ENCODE data around the gene CLIC6. TPM values are rescaled to one million over a fixed set of nuclear protein-coding genes. Genes with fewer than 3 reads are reported as not detected.

CLIC6 gene
- total and polyA plus RNA-seq, 2 of the 4 experiments (the other 2 are of a cell fraction) = not detected

DNA sequence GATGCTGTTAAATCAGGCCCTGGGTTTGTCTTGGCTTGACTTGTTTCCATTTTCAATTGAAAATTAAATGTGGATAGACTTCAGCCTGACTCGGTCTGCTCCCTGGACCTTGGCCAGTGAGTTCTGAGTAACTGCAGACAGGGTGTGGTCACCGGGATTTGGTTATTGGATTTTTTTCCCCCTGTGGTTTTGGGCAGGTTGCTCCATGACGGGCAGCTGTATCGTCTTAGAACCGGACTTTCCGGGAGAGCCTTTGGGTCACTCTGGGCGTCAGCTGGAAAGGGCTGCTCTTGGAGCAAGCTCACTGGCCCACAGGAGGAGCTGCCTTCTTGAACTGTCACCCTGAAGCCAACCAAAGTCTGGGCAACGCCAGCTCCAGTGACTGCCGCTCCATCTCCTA lies 75.0 kb downstream of the CLIC6 start:
- ChIA-PET CTCF (interaction anchor here (2.8 kb wide), 1 partner anchor 1096 kb away, joined by 11 read pairs; no protein-coding TSS in a partner anchor), POLR2A (ENCODE audit: unreplicated experiment) (no interaction called here)
- intact Hi-C loops (cut with micrococcal nuclease) = loop anchor here (2.0 to 10.0 kb wide), 3 partner anchors 301 to 901 kb away; partner anchors contain the start of gene RUNX1
- Histone ChIP-seq H2BK120ac (ENCODE audit: low read depth, low read length) (peak overlapping the region; percentile 33; the same call in 1 of the 2 replicates), H3K27me3 (ENCODE audit: control insufficient read depth, insufficient read depth, low read length) (peaks cover 5% of the 10 kb centered on the region; the same call in 1 of the 2 replicates), H2AK5ac (ENCODE audit: low read depth, low read length) (peak overlapping the region; percentile 89), H4K20me1 (ENCODE audit: insufficient read depth, low read length) (no peaks in the 10 kb centered on the region), H3K18ac (ENCODE audit: low read depth, low read length) (no peak overlapping the region), H4K8ac (ENCODE audit: low read depth in 2 of 2, low read length in 2 of 2) (no peak overlapping the region), H3K4me2 (ENCODE audit: low read depth, low read length) (no peak overlapping the region), H3K4me3 (ENCODE audit: insufficient read depth, low read depth, low read length) (no peak overlapping the region), H3K9me1 (ENCODE audit: insufficient read depth, low read length) (peaks cover 4% of the 10 kb centered on the region), H3K79me1 (ENCODE audit: low read depth in 1 of 2, low read length in 2 of 2) (peaks cover 0 to 10% of the 10 kb centered on the region in 2 experiments; a peak in 2 of 4 replicates), H3K14ac (replicated peaks; ENCODE audit: low read depth, low read length) (peak overlapping the region; percentile 78; the same call in 1 of the 2 replicates), H3K27ac (ENCODE audit: insufficient read depth, low read length) (no peak overlapping the region), H3K23ac (ENCODE audit: low read depth, low read length) (0 out of 2 replicates have a peak overlapping the region, but pooled peaks have one; percentile 66), H4K91ac (ENCODE audit: insufficient read depth, low read depth, low read length) (no peak overlapping the region; the same call in 1 of the 2 replicates), H3K9ac (ENCODE audit: low read depth, low read length) (no peak overlapping the region), H2BK20ac (ENCODE audit: low read depth, low read length) (0 out of 2 replicates have a peak overlapping the region, but pooled peaks have one; percentile 20), H3K4me1 (ENCODE audit: control insufficient read depth, insufficient read depth, low read length) (0 out of 2 replicates have a peak, but pooled peaks cover 4% of the 10 kb centered on the region), H2BK5ac (ENCODE audit: low read depth, low read length, poor library complexity, severe bottlenecking) (no peak overlapping the region), H3K56ac (ENCODE audit: extremely low read depth, insufficient read depth, low read length) (no peak overlapping the region), H3K36me3 (ENCODE audit: control insufficient read depth, insufficient read depth, low read length) (no peaks in the 10 kb centered on the region), H4K5ac (ENCODE audit: low read depth, low read length) (no peak overlapping the region), H2BK15ac (ENCODE audit: low read depth, low read length) (peak overlapping the region; percentile 83; the same call in 2 of the 3 replicates), H3K9me3 (ENCODE audit: control insufficient read depth, insufficient read depth, low read length) (no peaks in the 10 kb centered on the region), H3K4ac (ENCODE audit: low read depth, low read length) (peak overlapping the region; percentile 27; the same call in 1 of the 2 replicates), H2AFZ (replicated peaks; ENCODE audit: low read length, poor library complexity) (peak overlapping the region; percentile 67), H2AK9ac (replicated peaks; ENCODE audit: low read depth, low read length, poor library complexity) (peak overlapping the region; percentile 47)
- ATAC-seq (ENCODE audit: low read depth) = peak; percentile 30
- BruUV-seq (replicated peaks) = no TSS peak
- WGBS, 2 experiments (ENCODE audit: extremely low coverage in 2 of 2, insufficient read length in 1 of 2) = 78% methylated on average over 3 of the region's 9 CpGs; no CpG with 5 or more reads in 1 of the 2 experiments
- in situ Hi-C loops (cut with MboI; ENCODE audit: low sequenced_read_pairs) = loop anchor here (10.0 to 25.0 kb wide), 3 partner anchors 668 to 1193 kb away; no protein-coding TSS in a partner anchor
- peak; percentile 76 for DNase-seq
- dilution Hi-C loops (cut with HindIII; ENCODE audit: low sequenced_read_pairs, unreplicated experiment) = no loop called here
- TF ChIP-seq CHD1 (IDR thresholded peaks at IDR 0.05; ENCODE audit: low read depth, low read length) = no peak
- TF ChIP-seq USF2 (IDR thresholded peaks at IDR 0.05; ENCODE audit: low read depth, low read length) = no peak

All from IMR-90 (cell line).